Endodermal cell (in vitro differentiated cells): Measurements from ENCODE around the gene ACTN3. TPM values are rescaled to one million over a fixed set of nuclear protein-coding genes. Genes with fewer than 3 reads are reported as not detected.

ENCODE experiments used
- DNase-seq: peaks from one replicate; pipeline ENCODE4 v3.0.0-alpha.2; 2017
- H3K27ac ChIP-seq: 2 replicates; pipeline ENCODE4 v1.5.1; 2013; ENCODE audit warnings: mild to moderate bottlenecking, low read depth, low read length, moderate library complexity
- H3K27me3 ChIP-seq: 2 replicates; pipeline ENCODE4 v1.6.1; 2013; ENCODE audit warnings: mild to moderate bottlenecking, low read length, moderate library complexity; ENCODE audit not compliant: insufficient read depth, control insufficient read depth, poor library complexity, severe bottlenecking
- H3K36me3 ChIP-seq: 2 replicates; pipeline ENCODE4 v1.7.0; 2013; ENCODE audit warnings: mild to moderate bottlenecking, low read length, moderate library complexity; ENCODE audit not compliant: control insufficient read depth, insufficient read depth
- H3K4me1 ChIP-seq: one replicate; pipeline ENCODE4 v1.7.0; 2013; ENCODE audit warnings: low read length; ENCODE audit not compliant: control insufficient read depth, insufficient read depth
- H3K4me3 ChIP-seq: 2 replicates; pipeline ENCODE4 v1.5.1; 2013; ENCODE audit warnings: mild to moderate bottlenecking, low read length, moderate library complexity
- H3K9ac ChIP-seq: 2 replicates; pipeline ENCODE4 v1.6.1; 2013; ENCODE audit warnings: mild to moderate bottlenecking, low read length, moderate library complexity; ENCODE audit not compliant: poor library complexity, severe bottlenecking; ENCODE audit errors: extremely low read depth
- H3K9me3 ChIP-seq: 2 replicates; pipeline ENCODE4 v1.6.1; 2013; ENCODE audit warnings: mild to moderate bottlenecking, low read length, moderate library complexity; ENCODE audit not compliant: control insufficient read depth
- H3K27ac Mint-ChIP-seq: 2 replicates; pipeline ENCODE4 v1.8.0; 2020; ENCODE audit warnings: mixed read lengths
- H3K27me3 Mint-ChIP-seq: 2 replicates; pipeline ENCODE4 v1.8.0; 2021; ENCODE audit warnings: mild to moderate bottlenecking, mixed read lengths; ENCODE audit not compliant: insufficient read depth
- H3K36me3 Mint-ChIP-seq: 2 replicates; pipeline ENCODE4 v1.8.0; 2020; ENCODE audit warnings: low read depth, mixed read lengths
- H3K4me1 Mint-ChIP-seq: 2 replicates; pipeline ENCODE4 v1.8.0; 2020; ENCODE audit warnings: mixed read lengths
- H3K4me3 Mint-ChIP-seq: 2 replicates; pipeline ENCODE4 v1.8.0; 2020; ENCODE audit warnings: mild to moderate bottlenecking, moderate library complexity, mixed read lengths
- H3K9me3 Mint-ChIP-seq: 2 replicates; pipeline ENCODE4 v1.8.0; 2020; ENCODE audit warnings: mild to moderate bottlenecking, mixed read lengths
- CTCF ChIP-seq: fragments of 200-600 bp; sonication (generic); conservative IDR thresholded peaks from 2 replicates; pipeline ENCODE4 v1.5.0; 2021; ENCODE audit warnings: antibody characterized with exemption, mild to moderate bottlenecking
- WGBS, 2 experiments: methylation state at CpG; one replicate each; pipeline versions ENCODE4 v1.1.5 to v1.1.7; 2013; ENCODE audit warnings: missing lambda C conversion rate in 2 of 2, mixed read lengths in 1 of 2; ENCODE audit not compliant: insufficient coverage in 1 of 2, insufficient read length in 1 of 2; 5-methylcytosine and 5-hydroxymethylcytosine counted together
- long read RNA-seq, 4 experiments: library from polyadenylated mRNA in 2 of 4; library from RNA in 1 of 4; library from capped mRNA in 1 of 4; stranded (forward) in 3 of 4; unstranded in 1 of 4; transcript quantifications; one replicate each; pipeline ENCODE4 v2.0.0, GENCODE V29; 2020 to 2021; ENCODE audit warnings: inconsistent platforms in 1 of 4
- polyA plus RNA-seq, 2 experiments: library from polyadenylated mRNA; stranded (reverse); fragments of 50-300 nt; gene quantifications; one replicate each; pipeline ENCODE4 v1.2.3, GENCODE V29; 2013
- total RNA-seq, 2 donors: library from RNA; stranded (reverse); fragmentation: NEBNext Ultra II Directional in 1 of 2; extraction: Animal tissue kit (Norgen Biotek cat#: 25700) in 1 of 2; gene quantifications; 2 replicates in 1 of 2; 3 replicates in 1 of 2; pipeline ENCODE4 v1.2.1, GENCODE V29; 2021

ACTN3 gene
- total RNA-seq: 1 to 10 TPM; 1.7 to 5.3 TPM
- polyA plus RNA-seq (2013, experiment 1 of 2): 11.3 TPM
- polyA plus RNA-seq (2013, experiment 2 of 2): 10.7 TPM
- long read RNA-seq, experiment 1: 0 reads
- long read RNA-seq, experiment 2, transcript ACTN3-203 (21 exons, 2,939 nt): major isoform, 13 of 23 reads
- long read RNA-seq, experiment 2, partial matches to known transcripts: 2 of 23 reads
- long read RNA-seq, experiment 2, other reads (novel, unspliced or antisense): 8 of 23 reads
- long read RNA-seq, experiment 3, partial matches to known transcripts: 1 of 2 reads
- long read RNA-seq, experiment 3, other reads (novel, unspliced or antisense): 0 of 2 reads
- long read RNA-seq, experiment 4, partial matches to known transcripts: 0 of 1 reads
- long read RNA-seq, experiment 4, other reads (novel, unspliced or antisense): 0 of 1 reads

- 8 to 18% methylated on average over 15 to 37 of the region's 37 CpGs for WGBS, 2 experiments
These were observed at the start of gene ACTN3 for GRCh38 chr11:66546368-66546965. Gene ACTN3, plus strand, starts transcription at chr11:66546903. Its CDS starts 35 bp downstream, at chr11:66546938.

GRCh38 chr11:66497206-66497605 lies 49.5 kb upstream of the ACTN3 start:
- no peak for DNase-seq
- Mint-ChIP-seq H3K9me3 (no peaks in the 10 kb centered on the region), H3K27me3 (no peaks in the 10 kb centered on the region), H3K4me1 (no peaks in the 10 kb centered on the region), H3K27ac (no peak overlapping the region), H3K4me3 (no peak overlapping the region), H3K36me3 (peaks cover 59% of the 10 kb centered on the region)
- Histone ChIP-seq H3K27ac (no peak overlapping the region), H3K4me1 (no peaks in the 10 kb centered on the region), H3K27me3 (no peaks in the 10 kb centered on the region), H3K36me3 (peaks cover 65% of the 10 kb centered on the region), H3K9ac (no peak overlapping the region), H3K4me3 (no peak overlapping the region), H3K9me3 (no peaks in the 10 kb centered on the region)
- WGBS, 2 experiments: 87 to 97% methylated on average over 6 to 16 of the region's 16 CpGs
- TF ChIP-seq CTCF: no peak

More at GRCh38 chr11:66546368-66546965, at the start of gene ACTN3:
- peak within 1 kb of the TSS; percentile 69 for H3K4me3 Mint-ChIP-seq
- no peak for TF ChIP-seq CTCF
- H3K9me3 Mint-ChIP-seq: no peaks in the 10 kb centered on the region
- DNase-seq: peak; percentile 86
- peaks cover 24% of the 10 kb centered on the region for H3K4me1 Mint-ChIP-seq
- H3K27me3 ChIP-seq: no peaks in the 10 kb centered on the region
- peaks cover 16% of the 10 kb centered on the region for H3K36me3 Mint-ChIP-seq
- no peaks in the 10 kb centered on the region for H3K4me1 ChIP-seq
- peak within 1 kb of the TSS; percentile 26 for H3K27ac Mint-ChIP-seq
- no peaks in the 10 kb centered on the region for H3K36me3 ChIP-seq
- H3K9ac ChIP-seq: peak within 1 kb of the TSS; percentile 82
- peak within 1 kb of the TSS; percentile 91 for H3K4me3 ChIP-seq
- H3K27ac ChIP-seq: peak within 1 kb of the TSS; percentile 50
- H3K9me3 ChIP-seq: no peaks in the 10 kb centered on the region
- peaks cover 1% of the 10 kb centered on the region for H3K27me3 Mint-ChIP-seq

GRCh38 chr11:66498506-66498905 lies 48.2 kb upstream of the ACTN3 start:
- Mint-ChIP-seq H3K9me3 (no peaks in the 10 kb centered on the region), H3K4me3 (no peak overlapping the region), H3K4me1 (no peaks in the 10 kb centered on the region), H3K27me3 (no peaks in the 10 kb centered on the region), H3K36me3 (peaks cover 55% of the 10 kb centered on the region), H3K27ac (no peak overlapping the region)
- TF ChIP-seq CTCF: no peak
- DNase-seq: no peak
- WGBS, 2 experiments: 96 to 100% methylated on average over 3 to 4 of the region's 5 CpGs
- Histone ChIP-seq H3K4me3 (no peak overlapping the region), H3K4me1 (no peaks in the 10 kb centered on the region), H3K9ac (no peak overlapping the region), H3K27ac (no peak overlapping the region), H3K9me3 (no peaks in the 10 kb centered on the region), H3K36me3 (peaks cover 57% of the 10 kb centered on the region), H3K27me3 (no peaks in the 10 kb centered on the region)
